Prostate gland (tissue), 2 donors: ENCODE data around the gene ASPG.

Experiments used
- POLR2A ChIP-seq: fragments of 450-650 bp; IDR thresholded peaks from one replicate; pipeline ENCODE4 v1.6.1; 2016; ENCODE audit warnings: antibody characterized with exemption, mild to moderate bottlenecking
- POLR2AphosphoS5 ChIP-seq: sonication (generic); formaldehyde crosslinking; IDR thresholded peaks from one replicate; pipeline ENCODE4 v1.6.1; 2017; ENCODE audit warnings: antibody characterized with exemption
- TF ChIP-seq, protein P1 (sequence below), 4 experiments: fragments of 200-600 bp in 2 of 4; fragments of 450-650 bp in 2 of 4; sonication (generic) in 2 of 4; IDR thresholded peaks; 1 replicate in 3 of 4; 2 replicates in 1 of 4; pipeline ENCODE4 v1.5.1; 2016 to 2019; ENCODE audit warnings: antibody characterized with exemption in 4 of 4, mild to moderate bottlenecking in 2 of 4, moderate library complexity in 2 of 4

DNA sequence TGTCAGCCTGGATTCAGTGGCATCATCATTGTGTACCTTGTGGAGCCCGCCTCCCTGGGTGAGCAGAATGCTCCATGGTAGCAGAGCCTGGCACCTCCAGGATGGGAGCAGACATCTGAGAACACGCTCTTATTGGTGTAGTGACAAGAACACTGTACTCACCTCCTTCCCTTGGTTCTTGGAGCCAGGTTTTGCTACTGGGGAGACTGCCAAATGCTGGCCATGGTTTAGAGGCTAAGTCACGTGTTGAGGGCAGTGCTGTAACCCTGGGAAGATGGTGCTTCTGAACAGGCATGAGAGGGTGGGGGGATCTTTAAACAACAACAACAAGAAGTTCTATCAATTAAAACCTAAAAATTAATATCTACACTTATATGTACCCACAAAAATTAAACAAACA is 47.6 kb upstream of the ASPG start:
- TF ChIP-seq, protein P1, sequence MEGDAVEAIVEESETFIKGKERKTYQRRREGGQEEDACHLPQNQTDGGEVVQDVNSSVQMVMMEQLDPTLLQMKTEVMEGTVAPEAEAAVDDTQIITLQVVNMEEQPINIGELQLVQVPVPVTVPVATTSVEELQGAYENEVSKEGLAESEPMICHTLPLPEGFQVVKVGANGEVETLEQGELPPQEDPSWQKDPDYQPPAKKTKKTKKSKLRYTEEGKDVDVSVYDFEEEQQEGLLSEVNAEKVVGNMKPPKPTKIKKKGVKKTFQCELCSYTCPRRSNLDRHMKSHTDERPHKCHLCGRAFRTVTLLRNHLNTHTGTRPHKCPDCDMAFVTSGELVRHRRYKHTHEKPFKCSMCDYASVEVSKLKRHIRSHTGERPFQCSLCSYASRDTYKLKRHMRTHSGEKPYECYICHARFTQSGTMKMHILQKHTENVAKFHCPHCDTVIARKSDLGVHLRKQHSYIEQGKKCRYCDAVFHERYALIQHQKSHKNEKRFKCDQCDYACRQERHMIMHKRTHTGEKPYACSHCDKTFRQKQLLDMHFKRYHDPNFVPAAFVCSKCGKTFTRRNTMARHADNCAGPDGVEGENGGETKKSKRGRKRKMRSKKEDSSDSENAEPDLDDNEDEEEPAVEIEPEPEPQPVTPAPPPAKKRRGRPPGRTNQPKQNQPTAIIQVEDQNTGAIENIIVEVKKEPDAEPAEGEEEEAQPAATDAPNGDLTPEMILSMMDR (IDR thresholded peaks at IDR 0.05), result no peak
- TF ChIP-seq POLR2A (no peak), POLR2AphosphoS5 (peak; percentile 86)
